MCF 10A (cell line): ENCODE data around the gene PNLDC1. TPM values are rescaled to one million over a fixed set of nuclear protein-coding genes. Genes with fewer than 3 reads are reported as not detected.

ENCODE experiments used
- BruUV-seq: library from RNA; stranded (reverse); fragments of 400-500 nt; replicated peaks from 2 replicates; lab custom pipeline; 2021; lab: Mats Ljungman, UMichigan
- CTCF ChIA-PET: fragments of 300-600 bp; sonication (Branson Sonifier 250); formaldehyde crosslinking; extraction: SDS; loops from one replicate; lab custom pipeline; 2021; ENCODE audit warnings: antibody characterized with exemption, inconsistent platforms; lab: Yijun Ruan, JAX
- POLR2A ChIA-PET: fragments of 300-600, 350-650 bp; sonication (Branson Sonifier 250); formaldehyde crosslinking; extraction: SDS; loops from one replicate; lab custom pipeline; 2020; ENCODE audit warnings: antibody characterized with exemption, inconsistent platforms; lab: Yijun Ruan, JAX
- DNase-seq: peaks from one replicate; pipeline ENCODE4 v3.0.0-alpha.2; 2018; ENCODE audit not compliant: unreplicated experiment
- H3K27ac Mint-ChIP-seq: one replicate; pipeline ENCODE4 v1.8.0; 2022; ENCODE audit warnings: mild to moderate bottlenecking, low read depth, mixed read lengths; ENCODE audit not compliant: unreplicated experiment
- H3K27me3 Mint-ChIP-seq: one replicate; pipeline ENCODE4 v1.8.0; 2022; ENCODE audit warnings: mixed read lengths; ENCODE audit not compliant: insufficient read depth, unreplicated experiment
- H3K36me3 Mint-ChIP-seq: one replicate; pipeline ENCODE4 v1.8.0; 2022; ENCODE audit warnings: mild to moderate bottlenecking, moderate library complexity, mixed read lengths; ENCODE audit not compliant: insufficient read depth, unreplicated experiment
- H3K4me1 Mint-ChIP-seq: one replicate; pipeline ENCODE4 v1.8.0; 2022; ENCODE audit warnings: mixed read lengths; ENCODE audit not compliant: insufficient read depth, unreplicated experiment
- H3K4me3 Mint-ChIP-seq: one replicate; pipeline ENCODE4 v1.8.0; 2022; ENCODE audit warnings: mild to moderate bottlenecking, moderate library complexity, mixed read lengths; ENCODE audit not compliant: unreplicated experiment
- H3K9me3 Mint-ChIP-seq: one replicate; pipeline ENCODE4 v1.8.0; 2022; ENCODE audit warnings: mixed read lengths; ENCODE audit not compliant: unreplicated experiment
- intact Hi-C: fragments of 100-400 bp; cut with micrococcal nuclease; formaldehyde crosslinking; loops from 2 replicates; pipeline ENCODE4 v1.14.1; 2022
- total RNA-seq: library from RNA; stranded (reverse); gene quantifications from 2 replicates; pipeline ENCODE4 v1.2.3, GENCODE V29; 2022
- TF ChIP-seq, protein P1 (sequence below): fragments of 200-600 bp; IDR thresholded peaks from one replicate; pipeline ENCODE4 v1.8.0; 2022; ENCODE audit warnings: antibody characterized with exemption, mild to moderate bottlenecking; ENCODE audit not compliant: unreplicated experiment

The PNLDC1 gene
- total RNA-seq, 1 experiment from 2014 or later: not detected

- no peak overlapping the region for H3K27ac Mint-ChIP-seq
- H3K4me1 Mint-ChIP-seq: no peaks in the 10 kb centered on the region
- peaks cover 18% of the 10 kb centered on the region for H3K27me3 Mint-ChIP-seq
- POLR2A ChIA-PET: interaction anchor here (0.7 kb wide), 1 partner anchor 12 kb away, joined by 3 read pairs; no protein-coding TSS in a partner anchor
- BruUV-seq: no TSS peak
- TF ChIP-seq, protein P1, sequence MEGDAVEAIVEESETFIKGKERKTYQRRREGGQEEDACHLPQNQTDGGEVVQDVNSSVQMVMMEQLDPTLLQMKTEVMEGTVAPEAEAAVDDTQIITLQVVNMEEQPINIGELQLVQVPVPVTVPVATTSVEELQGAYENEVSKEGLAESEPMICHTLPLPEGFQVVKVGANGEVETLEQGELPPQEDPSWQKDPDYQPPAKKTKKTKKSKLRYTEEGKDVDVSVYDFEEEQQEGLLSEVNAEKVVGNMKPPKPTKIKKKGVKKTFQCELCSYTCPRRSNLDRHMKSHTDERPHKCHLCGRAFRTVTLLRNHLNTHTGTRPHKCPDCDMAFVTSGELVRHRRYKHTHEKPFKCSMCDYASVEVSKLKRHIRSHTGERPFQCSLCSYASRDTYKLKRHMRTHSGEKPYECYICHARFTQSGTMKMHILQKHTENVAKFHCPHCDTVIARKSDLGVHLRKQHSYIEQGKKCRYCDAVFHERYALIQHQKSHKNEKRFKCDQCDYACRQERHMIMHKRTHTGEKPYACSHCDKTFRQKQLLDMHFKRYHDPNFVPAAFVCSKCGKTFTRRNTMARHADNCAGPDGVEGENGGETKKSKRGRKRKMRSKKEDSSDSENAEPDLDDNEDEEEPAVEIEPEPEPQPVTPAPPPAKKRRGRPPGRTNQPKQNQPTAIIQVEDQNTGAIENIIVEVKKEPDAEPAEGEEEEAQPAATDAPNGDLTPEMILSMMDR: no peak
- no peak overlapping the region for H3K4me3 Mint-ChIP-seq
- CTCF ChIA-PET: interaction anchor here (1.0 to 1.5 kb wide), 3 partner anchors 14 to 42 kb away, joined by 3 to 4 read pairs (median 4); no protein-coding TSS in a partner anchor
- no peak for DNase-seq
- intact Hi-C loops: no loop called here
- no peaks in the 10 kb centered on the region for H3K9me3 Mint-ChIP-seq
- H3K36me3 Mint-ChIP-seq: no peaks in the 10 kb centered on the region
Observed at GRCh38 chr6:159832946-159833345, 32.9 kb downstream of the PNLDC1 start.

DNA sequence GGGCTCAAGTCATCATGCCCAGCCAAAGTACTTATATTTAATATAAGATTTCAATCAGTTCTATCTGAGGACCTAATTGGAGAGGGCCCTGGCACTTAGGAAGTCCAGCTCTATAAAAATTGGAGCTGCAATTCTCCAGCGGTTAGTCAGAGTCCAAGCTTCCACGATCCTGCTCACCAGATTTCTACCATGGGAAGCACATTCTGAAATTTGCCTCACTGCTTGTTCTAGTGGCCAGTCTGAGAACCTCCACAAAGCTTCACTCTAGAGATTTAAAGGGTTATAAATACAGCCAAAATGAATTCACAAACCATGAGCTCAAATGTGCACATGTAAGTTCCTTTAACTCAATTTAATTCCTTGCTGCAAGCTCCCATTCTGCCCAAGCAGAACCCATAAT is 33.5 kb downstream of the PNLDC1 start:
- Mint-ChIP-seq H3K9me3 (no peaks in the 10 kb centered on the region), H3K4me3 (no peak overlapping the region), H3K27ac (no peak overlapping the region), H3K4me1 (no peaks in the 10 kb centered on the region), H3K27me3 (peaks cover 18% of the 10 kb centered on the region), H3K36me3 (no peaks in the 10 kb centered on the region)
- TF ChIP-seq, protein P1: no peak
- CTCF ChIA-PET: interaction anchor here (1.0 to 1.5 kb wide), 3 partner anchors 13 to 43 kb away, joined by 3 to 4 read pairs (median 4); no protein-coding TSS in a partner anchor
- intact Hi-C loops: no loop called here
- DNase-seq: no peak
- no TSS peak for BruUV-seq
- POLR2A ChIA-PET: no interaction called here

GRCh38 chr6:159833997-159834603 is 34.0 kb downstream of the PNLDC1 start:
- Mint-ChIP-seq H3K27me3 (peaks cover 18% of the 10 kb centered on the region), H3K4me3 (no peak overlapping the region), H3K36me3 (no peaks in the 10 kb centered on the region), H3K9me3 (no peaks in the 10 kb centered on the region), H3K4me1 (no peaks in the 10 kb centered on the region), H3K27ac (no peak overlapping the region)
- CTCF ChIA-PET: interaction anchor here (1.1 to 1.5 kb wide), 3 partner anchors 13 to 43 kb away, joined by 3 to 4 read pairs (median 3); no protein-coding TSS in a partner anchor
- no peak for DNase-seq
- POLR2A ChIA-PET: interaction anchor here (0.8 to 1.2 kb wide), 2 partner anchors 12 to 13 kb away, joined by 3 to 4 read pairs; no protein-coding TSS in a partner anchor
- TF ChIP-seq, protein P1: no peak
- intact Hi-C loops: no loop called here
- no TSS peak for BruUV-seq

- TF ChIP-seq, protein P1: no peak
- Mint-ChIP-seq H3K36me3 (no peaks in the 10 kb centered on the region), H3K4me3 (no peak overlapping the region), H3K4me1 (no peaks in the 10 kb centered on the region), H3K9me3 (no peaks in the 10 kb centered on the region), H3K27me3 (no peaks in the 10 kb centered on the region), H3K27ac (no peak overlapping the region)
- DNase-seq: no peak
- intact Hi-C loops: no loop called here
- ChIA-PET POLR2A (no interaction called here), CTCF (interaction anchor here (0.9 kb wide), 1 partner anchor 15 kb away, joined by 4 read pairs; no protein-coding TSS in a partner anchor)
- no TSS peak for BruUV-seq
Observed at GRCh38 chr6:159836718-159837490, 36.8 kb downstream of the PNLDC1 start.
